PC-3 (cell line): Measurements from ENCODE around the gene CHRNA9.

Source experiments
- CTCF ChIP-seq: fragments of 300-600 bp; sonication (generic); conservative IDR thresholded peaks from 2 replicates; pipeline ENCODE4 v1.5.1; 2017; ENCODE audit warnings: antibody characterized with exemption, low read depth, mild to moderate bottlenecking, low read length
- EZH2 ChIP-seq: fragments of 300-600 bp; sonication (generic); IDR thresholded peaks from one replicate; pipeline ENCODE4 v1.6.1; 2017; ENCODE audit warnings: antibody characterized with exemption, mild to moderate bottlenecking, low read length; ENCODE audit not compliant: unreplicated experiment
- EZH2phosphoT487 ChIP-seq: fragments of 300-600 bp; sonication (generic); IDR thresholded peaks from 2 replicates; pipeline ENCODE4 v1.6.1; 2018; ENCODE audit warnings: mild to moderate bottlenecking, antibody characterized with exemption, low read length, borderline replicate concordance

- TF ChIP-seq CTCF (no peak), EZH2phosphoT487 (no peak), EZH2 (no peak)
These were observed 39.6 kb upstream of the CHRNA9 start for GRCh38 chr4:40295572-40295971.
